GM19438 (cell line): ENCODE data around the gene RIT1.

Experiments
- ATAC-seq: cut with Tn5 transposase; IDR thresholded peaks from one replicate; pipeline ENCODE4 v1.9.1; 2021; ENCODE audit warnings: low read depth; ENCODE audit not compliant: unreplicated experiment

The RIT1 gene, protein sequence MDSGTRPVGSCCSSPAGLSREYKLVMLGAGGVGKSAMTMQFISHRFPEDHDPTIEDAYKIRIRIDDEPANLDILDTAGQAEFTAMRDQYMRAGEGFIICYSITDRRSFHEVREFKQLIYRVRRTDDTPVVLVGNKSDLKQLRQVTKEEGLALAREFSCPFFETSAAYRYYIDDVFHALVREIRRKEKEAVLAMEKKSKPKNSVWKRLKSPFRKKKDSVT

GRCh38 chr1:155911156-155912055 lies at the start of gene RIT1:
Gene RIT1, minus strand, starts transcription at chr1:155911349. Its CDS starts 588 bp downstream, at chr1:155910761.
- peak; percentile 87 for ATAC-seq

- ATAC-seq, result no peak
These were observed 49.1 kb upstream of the RIT1 start for GRCh38 chr1:155960081-155960745.

DNA sequence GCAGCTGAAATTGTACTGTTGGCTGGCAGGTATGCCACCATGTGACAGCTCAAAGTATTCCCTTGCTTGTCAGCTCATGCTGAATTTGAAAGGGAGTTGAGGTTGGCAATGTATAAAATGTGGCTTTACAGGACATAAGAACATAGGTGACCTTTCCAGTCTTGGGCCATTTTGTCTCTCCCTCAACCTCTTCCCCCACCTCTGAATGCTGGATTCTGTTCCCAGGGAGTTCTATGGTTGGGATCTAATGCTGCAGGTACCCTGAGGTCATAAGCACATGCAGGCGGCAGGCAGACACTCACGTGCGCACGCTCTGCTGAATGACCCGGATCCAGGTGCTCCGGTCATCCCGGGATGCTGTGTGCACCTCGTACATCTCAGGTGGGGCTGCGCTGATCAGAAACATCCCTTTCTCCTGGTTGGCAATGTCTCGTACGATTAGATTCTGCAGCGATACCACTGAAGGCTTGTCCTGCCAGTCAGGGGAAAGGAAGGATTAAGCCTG lies 46.3 kb upstream of the RIT1 start:
- no peak for ATAC-seq

DNA sequence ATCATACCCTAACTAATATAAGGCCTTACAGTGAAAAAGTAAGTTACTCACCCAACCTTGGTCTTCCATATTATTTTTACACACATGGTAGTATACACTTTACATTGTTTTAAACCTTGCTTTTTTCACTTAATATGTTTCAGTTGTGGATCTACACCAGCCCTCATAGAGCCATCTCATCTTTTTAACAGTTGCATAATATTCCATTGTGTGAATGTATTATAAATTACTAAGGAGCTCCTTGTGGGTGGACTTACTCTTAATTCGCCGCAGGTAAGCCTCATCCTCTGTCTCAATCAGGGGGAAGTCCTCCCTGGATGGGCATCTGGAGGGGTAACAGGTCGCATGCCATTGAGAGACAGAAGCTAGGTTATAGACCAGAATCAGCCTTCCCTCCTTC lies 43.5 kb upstream of the RIT1 start:
- no peak for ATAC-seq

DNA sequence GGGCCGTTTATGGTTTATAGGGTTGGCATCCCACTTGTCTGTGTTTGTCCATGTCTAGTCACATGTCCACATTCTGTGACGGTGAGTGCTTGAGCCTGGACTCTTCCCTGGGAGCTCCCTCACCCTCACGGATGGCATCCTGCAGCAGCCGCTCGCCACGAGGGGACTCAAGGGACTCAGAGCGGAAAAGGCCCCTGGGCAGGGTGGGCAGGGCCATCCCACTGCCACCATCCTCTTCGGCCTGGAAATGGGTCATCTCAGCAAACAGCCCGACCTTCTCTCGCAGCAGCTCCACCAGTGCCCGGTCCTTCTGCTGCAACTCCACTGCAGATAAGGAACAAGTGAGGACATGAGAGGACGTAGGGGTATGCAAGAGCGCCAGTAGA lies 41.3 kb upstream of the RIT1 start:
- no peak for ATAC-seq

DNA sequence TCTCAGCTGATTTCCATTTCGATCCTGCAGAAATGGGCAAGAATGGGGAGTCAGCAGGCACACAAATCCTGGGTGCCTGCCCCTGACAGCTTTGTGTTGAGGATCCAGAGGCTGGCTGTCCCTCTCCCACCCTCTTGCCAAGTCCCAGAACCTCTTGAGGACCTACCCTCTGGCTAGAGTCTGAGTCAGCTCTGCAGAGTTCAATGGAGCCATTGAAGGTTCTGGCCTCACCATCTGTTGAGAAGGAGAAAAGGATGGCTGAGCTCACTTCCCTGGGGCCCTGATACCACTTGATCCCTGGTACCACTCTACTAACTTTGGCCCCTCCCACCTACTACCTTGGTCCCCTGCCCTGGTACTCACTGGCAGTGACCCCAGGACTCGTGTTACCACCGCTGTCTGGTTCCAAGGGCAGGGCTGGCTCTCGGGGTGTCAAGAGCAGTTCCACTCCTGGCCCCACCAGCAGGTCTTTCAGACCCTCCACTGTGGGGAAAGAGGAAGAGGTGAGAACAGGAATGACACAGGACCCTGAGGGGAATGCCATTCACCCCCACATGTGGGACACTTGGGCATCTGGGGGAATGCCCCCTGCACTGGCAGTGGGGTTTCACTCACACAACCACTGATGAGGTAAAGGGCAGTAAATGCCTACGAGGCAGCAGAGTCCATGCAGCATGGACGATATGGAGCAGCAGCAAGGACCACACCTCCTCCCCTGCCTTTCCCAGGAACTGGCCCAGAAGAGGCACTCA lies 40.8 kb upstream of the RIT1 start:
- no peak for ATAC-seq

DNA sequence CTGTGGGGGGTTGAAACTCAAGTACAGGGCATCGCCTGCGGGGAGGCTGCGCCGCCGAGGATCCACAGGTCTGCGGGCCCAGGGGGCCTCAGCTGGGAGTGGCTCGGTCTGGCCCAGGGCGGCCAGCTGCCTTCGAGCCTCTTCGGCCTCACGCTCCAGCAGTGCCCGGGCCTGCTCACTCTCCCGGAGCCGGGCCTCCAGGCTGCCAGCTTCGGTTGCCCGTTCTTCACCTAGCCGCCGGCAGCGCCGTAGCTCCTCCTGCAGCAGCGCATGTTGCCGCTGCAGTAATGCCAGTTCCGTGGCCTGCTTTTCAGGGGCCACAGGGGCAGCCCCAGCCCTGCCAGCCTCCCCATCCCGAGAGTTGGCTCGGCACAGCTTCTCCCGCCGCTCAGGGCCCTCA lies 39.7 kb upstream of the RIT1 start:
- ATAC-seq, result no peak

DNA sequence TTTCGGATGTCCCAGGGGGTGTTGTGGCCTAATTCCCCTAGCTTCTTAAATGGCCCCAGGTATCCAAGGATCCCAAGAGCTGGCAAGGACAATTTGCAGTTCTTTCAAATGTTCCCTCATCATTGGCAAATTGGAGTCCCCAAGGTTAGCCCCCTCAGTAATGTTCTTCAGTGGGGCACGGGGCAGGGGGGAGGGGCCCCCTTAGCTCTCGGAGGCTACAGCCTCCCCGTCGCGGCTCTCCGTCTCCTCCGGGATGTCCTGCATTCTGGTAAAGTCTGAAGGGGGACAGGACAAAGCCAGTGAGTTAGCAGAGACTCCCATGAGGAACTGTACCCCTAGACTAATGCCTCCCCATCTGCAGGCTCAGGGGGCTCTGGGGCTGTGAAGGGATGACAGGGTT lies 36.6 kb upstream of the RIT1 start:
- no peak for ATAC-seq

DNA sequence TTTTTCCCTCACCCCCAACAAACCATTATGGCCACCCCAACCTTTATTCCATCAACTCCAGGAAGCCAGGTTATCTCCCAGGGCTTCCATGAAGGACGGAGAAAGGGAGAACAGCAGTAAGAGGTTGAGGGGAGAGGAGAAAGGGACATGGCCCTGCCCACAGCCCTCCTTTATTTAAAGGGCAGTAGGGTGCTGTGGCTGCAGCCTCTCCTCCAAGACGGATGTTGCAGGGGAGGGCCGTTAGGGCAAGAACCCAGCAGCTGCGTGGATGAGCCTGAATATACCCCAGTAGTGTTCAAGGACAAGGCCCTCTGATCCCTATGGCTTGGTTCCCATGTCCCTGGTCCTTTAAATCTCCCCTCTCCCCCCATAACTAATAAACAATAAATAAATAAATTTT lies 36.1 kb upstream of the RIT1 start:
- ATAC-seq, result no peak

DNA sequence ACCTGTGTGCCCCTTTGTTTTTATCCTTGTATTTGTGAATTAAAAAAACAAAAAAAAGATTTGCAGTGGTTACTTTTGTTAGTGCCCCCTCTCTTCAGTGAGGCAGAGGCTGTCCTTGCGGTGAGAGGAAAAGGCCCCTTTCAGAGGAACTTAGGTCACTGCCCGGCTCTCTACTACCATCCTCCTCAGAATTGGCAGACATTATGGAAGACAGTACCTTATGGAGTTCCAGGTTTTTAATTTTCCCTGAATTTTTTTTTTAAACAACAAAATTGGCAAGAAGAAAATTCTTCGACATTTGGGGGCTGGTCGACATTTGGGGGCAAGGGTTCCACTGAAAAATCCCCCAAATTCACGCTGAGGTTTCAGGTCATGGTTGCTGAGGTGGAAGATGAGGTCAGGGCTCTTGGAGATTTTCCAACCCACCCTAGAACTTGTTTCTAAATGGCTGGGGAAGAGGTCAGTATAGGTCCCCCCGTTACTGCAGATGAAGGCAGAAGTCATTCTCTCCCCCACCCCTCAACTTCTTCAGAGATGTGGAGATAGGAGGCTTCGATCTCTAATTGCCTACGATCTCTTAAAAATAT lies 35.6 kb upstream of the RIT1 start:
- no peak for ATAC-seq

DNA sequence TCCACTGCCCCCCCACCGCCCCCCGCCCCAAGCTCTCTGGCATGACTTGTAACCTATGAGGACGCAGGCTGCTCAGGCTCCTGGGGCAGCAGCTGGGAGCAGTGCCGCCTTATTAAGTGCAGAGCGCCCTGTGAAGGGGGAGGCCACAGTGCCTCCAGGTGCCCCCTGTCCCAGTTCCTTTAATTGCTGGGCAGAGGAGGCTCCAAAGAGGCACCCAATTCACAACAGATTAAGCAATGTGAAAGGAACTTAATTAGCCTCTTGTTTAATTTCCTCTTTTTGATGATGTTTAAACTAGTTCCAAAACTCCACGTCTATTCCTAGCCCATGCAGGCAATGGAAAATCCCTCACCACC lies 33.3 kb upstream of the RIT1 start:
- no peak for ATAC-seq

GRCh38 chr1:155942578-155943141 lies 31.5 kb upstream of the RIT1 start:
- no peak for ATAC-seq

GRCh38 chr1:155941845-155942531 lies 30.8 kb upstream of the RIT1 start:
- no peak for ATAC-seq

DNA sequence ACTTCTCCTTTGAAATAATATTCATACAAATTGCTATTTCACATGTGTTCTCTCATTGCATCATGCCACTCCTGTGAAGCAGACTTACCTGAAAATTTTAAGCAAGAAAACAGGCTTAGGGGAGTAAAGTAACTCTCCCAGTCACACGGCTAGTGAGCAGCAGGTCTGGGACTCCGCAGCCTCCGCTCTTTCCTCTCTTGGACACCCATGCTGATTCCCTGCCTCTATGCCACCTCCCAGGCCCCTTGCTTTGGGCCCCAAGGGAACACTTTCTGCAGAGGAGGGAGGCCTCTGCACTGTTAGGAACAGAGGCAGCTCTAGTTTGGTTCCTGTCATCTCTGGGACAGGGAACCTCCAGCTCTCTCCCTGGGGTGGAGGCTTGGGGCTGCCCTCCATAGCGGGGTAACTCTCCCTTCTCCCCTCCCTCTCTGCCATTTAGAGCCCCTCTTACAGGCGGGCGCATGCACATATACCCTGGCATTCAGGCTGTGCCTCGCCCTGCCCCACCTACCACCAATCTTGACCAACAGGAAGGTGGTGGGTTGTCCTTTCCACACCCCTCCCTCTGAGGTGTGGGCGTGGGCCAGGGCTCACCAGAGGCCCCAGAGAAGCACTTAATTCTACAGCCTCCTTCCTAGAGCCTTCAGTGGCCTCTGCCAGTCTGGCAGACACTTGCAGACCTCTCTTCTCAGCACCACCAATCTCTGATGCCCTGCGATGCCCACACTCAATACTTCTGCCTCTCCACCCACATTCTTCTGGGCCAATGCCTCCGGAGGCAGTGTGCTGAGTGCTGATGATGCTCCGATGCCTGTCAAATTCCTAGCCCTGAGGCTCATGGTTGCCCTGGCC lies 30.1 kb upstream of the RIT1 start, which contains the start of gene RXFP4:
Gene RXFP4, plus strand, starts transcription at position 646 of the 852 bp plus-strand sequence. Its CDS starts 72 bp downstream, at position 718.
- no peak for ATAC-seq

- no peak for ATAC-seq
These were observed 29.4 kb upstream of the RIT1 start for GRCh38 chr1:155940482-155940992.

GRCh38 chr1:155938220-155938627 lies 27.1 kb upstream of the RIT1 start:
- ATAC-seq, result no peak

GRCh38 chr1:155934936-155935590 lies 23.9 kb upstream of the RIT1 start:
- ATAC-seq, result no peak
